ENCODE results near the gene DIPK1B. TPM values are rescaled to one million over a fixed set of nuclear protein-coding genes. Genes with fewer than 3 reads are reported as not detected.

Gene DIPK1B
- total RNA-seq, 1 donor from 2014 or later = 25.1 TPM

GRCh38 chr9:136673088-136673974 is 39.0 kb upstream of the DIPK1B start:
- no peak for DNase-seq

- DNase-seq = no peak
Observed at GRCh38 chr9:136673975-136674785, 38.2 kb upstream of the DIPK1B start.

- DNase-seq = no peak
Observed at GRCh38 chr9:136674786-136675349, 37.5 kb upstream of the DIPK1B start.

GRCh38 chr9:136675477-136676296 is 36.7 kb upstream of the DIPK1B start:
- DNase-seq = no peak

GRCh38 chr9:136676297-136676794 is 36.0 kb upstream of the DIPK1B start:
- DNase-seq = no peak

- DNase-seq = no peak
Observed at GRCh38 chr9:136676920-136677686, 35.3 kb upstream of the DIPK1B start.

- no peak for DNase-seq
Observed at GRCh38 chr9:136678034-136678433, 34.3 kb upstream of the DIPK1B start.

GRCh38 chr9:136678624-136679023 is 33.7 kb upstream of the DIPK1B start:
- no peak for DNase-seq

GRCh38 chr9:136679431-136679941 is 32.9 kb upstream of the DIPK1B start:
- DNase-seq = no peak

- DNase-seq = no peak
Observed at GRCh38 chr9:136681029-136681428, 31.3 kb upstream of the DIPK1B start.

- DNase-seq = no peak
Observed at GRCh38 chr9:136681945-136682699, 30.2 kb upstream of the DIPK1B start.

- no peak for DNase-seq
Observed at GRCh38 chr9:136682710-136683109, 29.7 kb upstream of the DIPK1B start.

GRCh38 chr9:136683173-136683745 is 29.1 kb upstream of the DIPK1B start:
- DNase-seq = no peak

GRCh38 chr9:136683755-136684154 is 28.6 kb upstream of the DIPK1B start:
- no peak for DNase-seq

- DNase-seq = no peak
Observed at GRCh38 chr9:136684339-136684738, 28.0 kb upstream of the DIPK1B start.

- DNase-seq = no peak
Observed at GRCh38 chr9:136684799-136685198, 27.6 kb upstream of the DIPK1B start.

- no peak for DNase-seq
Observed at GRCh38 chr9:136685216-136685615, 27.2 kb upstream of the DIPK1B start.

- no peak for DNase-seq
Observed at GRCh38 chr9:136685790-136686533, 26.4 kb upstream of the DIPK1B start.

- no peak for DNase-seq
Observed at GRCh38 chr9:136686534-136686793, 25.9 kb upstream of the DIPK1B start.
